ENCODE measurements around the gene EXOC4. TPM values are rescaled to one million over a fixed set of nuclear protein-coding genes. Genes with fewer than 3 reads are reported as not detected.

EXOC4 gene
- total RNA-seq, 1 experiment from 2014 or later = 75.8 TPM

- Histone ChIP-seq H3K27me3 (ENCODE audit: insufficient read depth, low read length) (no peaks in the 10 kb centered on the region), H3K56ac (ENCODE audit: insufficient read length, low read depth, low read length) (no peak overlapping the region), H3K14ac (ENCODE audit: insufficient read depth, low read length) (no peak overlapping the region), H2BK5ac (ENCODE audit: insufficient read length, low read length) (no peak overlapping the region), H3K23ac (ENCODE audit: insufficient read length, low read depth, low read length) (no peak overlapping the region), H2BK120ac (ENCODE audit: low read depth, low read length, poor library complexity, severe bottlenecking) (no peak overlapping the region), H3K27ac (ENCODE audit: insufficient read length, low read depth, low read length) (no peak overlapping the region), H4K20me1 (ENCODE audit: control insufficient read depth, insufficient read depth, insufficient read length) (no peaks in the 10 kb centered on the region), H3T11ph (ENCODE audit: low read length) (no peak overlapping the region), H2BK15ac (ENCODE audit: low read depth, low read length) (no peak overlapping the region), H3K18ac (ENCODE audit: insufficient read length, low read depth, low read length) (no peak overlapping the region), H3K9me3 (ENCODE audit: control insufficient read depth, low read depth, low read length) (no peaks in the 10 kb centered on the region), H4K8ac (replicated peaks; ENCODE audit: insufficient read length, low read depth, low read length) (no peak overlapping the region), H3K79me1 (ENCODE audit: insufficient read depth, low read depth, low read length, poor library complexity, severe bottlenecking) (no peaks in the 10 kb centered on the region), H2BK20ac (ENCODE audit: low read depth, low read length, poor library complexity, severe bottlenecking) (no peak overlapping the region), H3K9ac (ENCODE audit: extremely low read depth, insufficient read length, low read length) (no peak overlapping the region), H2AK5ac (ENCODE audit: insufficient read length, low read length) (no peak overlapping the region), H2AFZ (ENCODE audit: low read length) (no peak overlapping the region), H4K91ac (ENCODE audit: insufficient read length, low read depth, low read length) (no peak overlapping the region), H3K4ac (ENCODE audit: low read depth, low read length) (no peak overlapping the region), H3K4me1 (ENCODE audit: insufficient read depth, low read length) (no peaks in the 10 kb centered on the region; the same call in 1 of the 2 replicates), H2BK12ac (ENCODE audit: insufficient read length, low read depth, low read length) (no peak overlapping the region), H4K5ac (ENCODE audit: insufficient read length, low read depth, low read length) (no peak overlapping the region), H3K79me2 (ENCODE audit: insufficient read depth, low read length) (no peaks in the 10 kb centered on the region), H3K23me2 (ENCODE audit: insufficient read length, low read depth, low read length, poor library complexity, severe bottlenecking) (no peaks in the 10 kb centered on the region), H3K4me2 (ENCODE audit: insufficient read depth, insufficient read length, low read length) (no peak overlapping the region)
- H3K36me3 Mint-ChIP-seq (ENCODE audit: insufficient read depth in 1 of 3, low read depth in 3 of 3) = peaks cover 2 to 9% (median 4%) of the 10 kb centered on the region in 3 experiments; a peak in 5 of 7 replicates
- DNase-seq = no peak
- peaks cover 7 to 12% of the 10 kb centered on the region in 2 experiments for H3K9me3 Mint-ChIP-seq
- H3K27ac Mint-ChIP-seq = no peak overlapping the region
- WGBS (ENCODE audit: extremely low coverage, insufficient read length, low lambda C conversion rate) = no CpG with 5 or more reads among the region's 3 CpGs
- no peak overlapping the region for H3K4me3 Mint-ChIP-seq
- TF ChIP-seq CTCF (conservative IDR thresholded peaks at IDR 0.05) = no peak
- H3K27me3 Mint-ChIP-seq (ENCODE audit: low read depth) = peaks cover 2% of the 10 kb centered on the region
- peaks cover 3 to 5% of the 10 kb centered on the region in 2 experiments; a peak in 3 of 4 replicates for H3K4me1 Mint-ChIP-seq
These were observed 49.4 kb upstream of the EXOC4 start for GRCh38 chr7:133203490-133203889.
